HG03342 (cell line): Measurements from ENCODE around the gene RASL10A.

ENCODE experiments used
- ATAC-seq: cut with Tn5 transposase; IDR thresholded peaks from one replicate; pipeline ENCODE4 v1.9.1; 2021; ENCODE audit warnings: mild to moderate bottlenecking, moderate library complexity; ENCODE audit not compliant: unreplicated experiment

Gene RASL10A

DNA sequence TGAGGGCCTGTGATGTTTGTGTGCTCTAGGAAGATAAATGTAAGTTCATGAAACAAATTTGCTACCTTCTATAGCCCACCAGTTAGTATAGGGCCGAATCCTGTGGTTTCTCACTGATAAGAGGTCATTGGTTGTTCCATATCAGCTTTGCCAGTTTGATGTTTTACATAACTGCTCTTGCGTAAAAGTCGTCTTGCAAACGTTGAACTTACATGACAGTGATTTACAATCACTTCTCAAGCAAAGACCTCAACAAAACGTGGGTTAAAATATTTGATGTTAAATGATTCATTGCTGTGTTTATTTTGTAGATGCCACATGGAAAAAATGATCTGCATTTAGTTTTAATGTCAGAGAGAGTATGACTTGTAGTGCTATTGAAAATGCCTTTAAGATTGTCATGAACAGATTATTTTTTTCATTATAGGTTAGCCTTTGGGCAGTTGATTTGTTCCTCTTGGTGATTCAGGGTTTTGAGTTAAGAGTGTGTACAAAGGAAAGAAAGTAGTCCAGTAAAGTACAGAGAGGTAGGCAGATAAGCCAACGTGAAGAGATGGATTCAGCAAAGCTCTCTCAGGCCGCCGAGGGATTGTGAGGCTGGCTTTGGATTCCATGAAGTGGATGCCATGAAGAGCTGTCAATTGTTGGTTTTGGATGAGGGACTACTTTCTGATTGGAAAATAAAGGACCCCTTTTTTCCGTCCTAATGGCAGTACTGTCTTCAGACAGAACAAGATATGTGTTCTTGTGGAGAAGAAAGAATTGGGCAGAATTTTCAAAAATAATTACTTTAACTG is 44.8 kb downstream of the RASL10A start:
- no peak for ATAC-seq

DNA sequence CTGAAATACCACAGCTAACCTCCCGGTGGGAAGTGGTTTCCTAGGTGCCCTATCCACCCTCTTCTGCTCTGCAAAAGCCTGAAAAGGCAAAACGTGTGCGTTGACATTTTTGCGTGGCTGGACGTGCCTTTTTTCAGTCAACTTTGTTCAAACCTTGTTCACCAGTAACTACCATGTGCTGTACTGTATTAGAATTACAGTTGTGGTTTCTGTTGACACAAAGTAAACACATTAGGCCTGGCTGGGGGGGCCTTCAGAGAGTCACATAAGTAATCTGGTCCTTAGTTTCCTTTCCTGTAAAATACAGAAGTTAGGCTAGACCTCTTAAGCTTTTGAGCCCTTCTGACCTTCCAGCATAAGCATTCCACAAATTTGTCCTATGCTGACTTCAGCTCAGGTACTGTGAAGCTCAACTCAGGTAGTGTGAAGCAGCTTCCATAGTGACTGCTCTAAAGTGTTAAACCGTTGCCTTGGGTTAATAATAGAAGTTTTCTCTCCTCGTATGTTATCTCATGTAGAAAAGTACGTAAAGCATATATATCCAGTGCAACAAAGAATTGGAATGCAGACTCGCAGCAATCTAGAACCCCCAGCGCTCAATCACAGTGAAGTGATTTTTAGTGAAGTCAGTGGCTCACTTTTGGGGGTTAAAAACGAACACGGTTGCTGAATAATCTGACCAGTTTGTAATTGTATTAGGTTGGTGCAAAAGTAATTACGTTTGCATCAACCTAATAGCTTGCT is 45.6 kb downstream of the RASL10A start:
- ATAC-seq: no peak

DNA sequence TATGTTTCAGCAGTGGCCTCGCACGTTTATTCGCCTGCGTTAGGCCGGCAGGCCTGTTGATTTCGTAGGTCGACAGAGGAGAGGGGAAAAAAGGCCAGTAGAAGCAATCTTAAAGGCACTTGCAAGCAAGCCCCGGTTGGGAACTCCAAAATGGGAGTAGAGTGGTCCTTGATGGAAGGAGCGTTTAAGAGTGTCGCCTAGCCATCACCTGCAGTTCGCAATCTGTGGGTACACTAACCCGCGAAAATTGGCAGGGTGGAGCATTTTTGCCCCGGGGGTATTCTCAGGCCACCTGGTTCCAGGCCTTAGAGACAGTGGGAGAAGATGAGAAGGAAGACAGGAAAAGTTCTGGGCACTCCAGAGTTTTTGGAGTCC is 46.3 kb downstream of the RASL10A start:
- ATAC-seq: no peak

DNA sequence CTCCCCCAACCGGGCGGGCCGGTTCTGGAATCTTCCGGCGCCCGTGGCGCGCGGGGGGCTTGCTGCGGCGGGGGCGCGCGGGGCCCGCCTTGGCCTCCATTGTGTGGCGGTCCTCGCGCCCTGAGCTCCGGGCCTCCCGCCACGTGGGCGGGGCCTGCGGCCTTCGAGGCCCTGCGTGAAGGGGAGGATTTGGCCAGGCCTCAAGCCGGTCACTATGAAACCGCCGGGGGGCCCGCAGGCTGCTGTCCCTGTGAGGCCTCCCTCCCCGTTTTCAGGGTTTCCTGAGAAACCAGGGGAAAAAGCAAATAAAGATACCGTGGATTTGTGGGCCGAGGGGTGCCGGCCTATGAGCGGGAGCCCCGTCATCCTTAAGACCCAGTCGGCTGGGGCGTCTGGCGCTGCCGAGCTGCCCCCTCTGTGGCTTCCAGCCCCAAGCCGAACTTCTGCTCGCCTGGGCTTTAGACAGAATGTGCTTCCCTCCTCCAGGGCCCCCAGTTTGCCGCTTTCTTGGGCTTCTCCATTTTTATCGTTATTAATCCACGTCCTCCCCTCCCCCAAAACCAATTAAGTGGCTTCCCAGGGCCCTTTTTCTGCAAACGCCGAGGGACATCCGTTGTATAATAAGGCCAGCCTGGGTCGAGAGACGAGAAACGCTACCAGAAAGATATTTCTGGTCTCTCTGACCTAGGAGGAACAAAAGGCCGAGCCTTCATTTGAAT is 46.8 kb downstream of the RASL10A start:
- ATAC-seq: peak; percentile 9

DNA sequence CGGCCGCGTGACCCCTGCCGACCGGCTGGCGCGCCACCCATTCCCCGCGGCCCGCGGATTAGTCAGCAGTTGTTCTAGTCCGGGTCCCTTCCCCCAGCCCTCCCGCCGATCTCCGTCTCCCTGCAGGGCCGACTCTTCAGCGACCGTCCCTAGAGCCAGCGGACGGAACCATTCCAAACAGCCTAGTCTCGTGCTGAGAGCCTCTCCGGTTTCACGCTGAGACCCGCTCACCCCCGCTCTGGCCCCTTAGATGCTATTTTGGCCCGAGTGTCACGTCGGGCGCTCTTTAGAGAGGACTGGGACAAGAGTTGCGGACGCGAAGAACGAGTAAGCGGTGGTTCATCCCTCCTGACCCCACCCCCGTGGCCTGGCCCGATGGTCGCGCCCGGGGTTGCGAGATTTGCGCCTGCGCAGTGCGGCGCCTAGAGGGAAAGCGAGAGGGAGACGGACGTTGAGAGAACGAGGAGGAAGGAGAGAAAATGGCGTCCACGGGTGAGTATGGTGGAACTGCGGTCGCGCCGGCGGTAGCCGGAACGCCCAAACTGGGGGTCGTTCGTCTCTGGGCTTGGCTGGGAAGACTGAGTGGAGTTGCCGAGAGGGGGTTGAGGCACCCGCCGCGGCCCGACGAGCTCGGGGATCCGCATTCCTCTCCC is 47.5 kb downstream of the RASL10A start, which contains the start of the genes EWSR1 and RHBDD3:
Gene EWSR1 (plus strand): TSS at position 411 of the 653 bp plus-strand sequence. CDS start 69 bp downstream, at position 480.
Gene RHBDD3 (minus strand): TSS at position 124 of the 653 bp plus-strand sequence. CDS start 2,355 bp downstream, outside the sequence.
- peak; percentile 66 for ATAC-seq

DNA sequence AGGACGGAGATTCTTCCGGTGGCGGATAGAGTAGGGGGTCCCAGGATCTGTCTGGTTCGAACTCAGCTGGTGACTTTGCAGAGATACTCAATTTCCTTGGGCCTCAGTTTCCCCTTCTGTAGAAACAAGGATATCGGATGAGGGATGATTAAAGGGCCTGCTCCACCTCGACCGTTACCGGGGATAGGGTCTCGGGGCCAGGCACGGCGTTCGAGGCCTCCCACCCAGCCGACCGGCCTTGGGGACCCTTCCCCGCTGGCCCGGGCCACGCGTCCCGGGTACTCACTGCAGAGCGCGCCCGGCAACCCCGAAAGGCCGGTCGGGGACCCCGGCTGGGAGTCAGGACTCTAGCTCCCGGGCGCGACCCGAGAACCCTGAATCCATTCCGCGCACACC is 48.0 kb downstream of the RASL10A start:
- ATAC-seq: no peak

DNA sequence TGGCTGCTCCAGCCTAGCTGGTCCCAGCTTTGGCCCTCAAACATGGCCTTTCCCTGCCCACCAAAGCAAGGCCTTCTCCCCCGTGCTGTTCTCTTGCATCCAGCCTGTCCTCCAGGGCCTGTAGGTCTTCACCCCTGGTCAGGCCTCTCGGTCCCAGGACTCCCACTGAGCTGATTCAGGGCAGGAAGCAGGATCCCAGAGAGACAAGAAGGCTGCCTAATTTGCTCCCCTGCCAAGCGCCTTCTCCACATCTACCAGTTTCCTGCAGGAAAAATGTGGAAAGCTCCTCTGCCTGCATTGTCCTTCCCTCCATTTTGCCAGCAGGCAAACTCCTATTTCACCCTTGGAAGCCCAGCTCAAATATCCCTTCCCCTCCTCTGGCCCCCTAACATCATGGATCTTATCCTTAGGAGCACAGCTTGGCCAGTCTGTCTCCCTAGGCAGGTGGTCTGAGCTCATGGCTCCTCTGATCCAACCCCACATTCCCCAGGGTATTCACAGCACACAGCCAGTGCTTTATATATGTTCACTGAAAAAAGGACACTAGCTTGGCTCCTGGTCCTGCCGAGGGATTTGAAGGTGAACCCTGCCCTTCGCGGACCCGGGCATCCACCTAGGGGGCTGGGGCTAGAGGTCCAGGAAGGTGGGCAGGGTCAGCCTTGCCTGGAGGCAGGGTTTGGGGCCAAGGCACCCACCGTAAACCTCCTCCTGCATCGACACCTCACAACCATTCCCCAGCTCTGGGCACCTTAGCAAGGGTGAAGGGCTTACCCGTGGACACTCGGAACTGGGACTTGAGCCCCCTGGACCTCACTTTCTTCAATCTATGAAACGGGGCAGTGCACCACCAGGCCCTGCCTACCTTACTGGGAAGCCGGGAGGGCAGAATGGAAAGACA is 48.7 kb downstream of the RASL10A start:
- ATAC-seq: no peak

DNA sequence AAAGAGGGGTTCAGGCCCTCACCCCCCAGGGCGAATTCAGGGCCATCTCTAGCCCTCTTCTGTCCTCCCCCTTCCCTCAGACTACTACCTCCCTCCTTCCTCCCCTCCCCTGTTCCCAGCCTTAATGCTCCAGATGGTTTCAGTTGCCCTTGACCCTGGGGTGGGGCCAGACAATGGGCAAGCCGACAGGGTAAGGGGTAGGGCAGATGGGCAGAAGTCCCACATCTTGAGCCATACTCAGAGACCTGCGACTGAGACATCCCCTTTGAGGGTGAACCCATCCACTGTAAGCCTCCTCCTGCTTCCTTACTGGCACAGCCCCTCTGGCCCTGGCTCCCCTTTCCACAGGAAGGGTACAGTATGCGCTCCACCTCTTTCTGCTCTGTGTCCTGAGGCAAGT is 49.6 kb downstream of the RASL10A start:
- no peak for ATAC-seq

DNA sequence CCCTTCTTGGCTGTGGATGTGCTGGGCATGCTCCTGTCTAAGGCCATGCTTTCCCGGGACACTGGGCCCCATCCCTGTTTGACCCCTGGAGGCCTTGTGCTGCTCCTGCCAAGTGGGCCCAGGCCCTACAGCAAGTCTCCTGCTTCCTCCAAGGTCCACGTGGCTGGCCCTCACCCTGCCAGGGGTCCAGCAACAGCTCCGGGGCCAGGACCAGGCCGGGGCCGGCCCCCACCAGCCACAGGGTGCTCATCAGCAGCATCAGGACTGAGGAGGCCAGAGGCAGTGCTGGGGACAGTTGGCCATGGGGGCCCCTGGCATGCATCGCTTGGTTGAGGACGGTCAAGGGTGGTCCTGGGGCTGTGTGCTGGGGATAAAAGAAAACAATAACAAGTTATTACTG is 50.2 kb downstream of the RASL10A start:
- ATAC-seq: no peak

DNA sequence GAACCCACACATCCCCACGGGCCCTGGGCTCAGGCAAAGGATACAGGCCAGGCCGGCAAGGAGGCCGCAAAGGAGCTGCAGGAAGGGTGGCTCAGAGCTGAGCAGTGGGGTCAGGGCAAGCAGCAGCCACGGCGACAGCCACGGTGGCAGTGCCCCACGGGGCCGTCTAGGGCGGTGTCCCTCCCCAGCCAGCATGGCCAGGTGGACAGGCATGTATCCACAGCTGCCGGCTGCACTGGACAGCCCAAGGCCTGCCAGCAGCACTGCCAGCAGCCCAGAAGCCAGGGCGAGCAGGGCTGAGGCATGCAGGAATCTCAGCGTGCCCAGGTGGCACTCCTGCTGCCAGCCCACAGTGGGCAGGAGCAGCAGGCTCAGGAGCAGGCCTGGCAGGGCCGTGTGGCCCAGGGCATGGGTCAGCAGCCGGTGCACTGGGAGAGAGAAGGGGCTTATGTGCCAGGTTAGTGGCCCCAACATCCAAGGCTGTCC is 51.7 kb downstream of the RASL10A start:
- ATAC-seq: no peak
